Measurements from ENCODE around the gene CRHBP.
"Not testable (repeated sequence)": the region's sequence is repeated elsewhere in the genome, so short reads cannot be mapped to it uniquely, and the experiment has no call there.

CRHBP gene

GRCh38 chr5:76960004-76960625 lies 7.3 kb downstream of the CRHBP start:
- FAIRE-seq: no peak

- no peak for FAIRE-seq
These were observed 11.2 kb downstream of the CRHBP start for GRCh38 chr5:76964060-76964459.

- FAIRE-seq: no peak
These were observed 18.7 kb downstream of the CRHBP start for GRCh38 chr5:76971511-76971910.

GRCh38 chr5:76972689-76973088 lies 19.8 kb downstream of the CRHBP start:
- no peak for FAIRE-seq

GRCh38 chr5:76974785-76975184 lies 21.9 kb downstream of the CRHBP start:
- no peak for FAIRE-seq

GRCh38 chr5:76978869-76979268 lies 26.0 kb downstream of the CRHBP start:
- FAIRE-seq: no peak

- no peak for FAIRE-seq
These were observed 27.8 kb downstream of the CRHBP start for GRCh38 chr5:76980518-76981144.

- no peak for FAIRE-seq
These were observed 29.6 kb downstream of the CRHBP start for GRCh38 chr5:76982450-76982849.

GRCh38 chr5:76983468-76983867 lies 30.6 kb downstream of the CRHBP start:
- FAIRE-seq: no peak

- FAIRE-seq: no peak
These were observed 34.1 kb downstream of the CRHBP start for GRCh38 chr5:76986825-76987526.

- no peak for FAIRE-seq
These were observed 38.1 kb downstream of the CRHBP start for GRCh38 chr5:76990899-76991459.

- not testable (repeated sequence) for FAIRE-seq
These were observed 40.6 kb downstream of the CRHBP start for GRCh38 chr5:76993436-76993835.

GRCh38 chr5:76994337-76994736 lies 41.5 kb downstream of the CRHBP start:
- no peak for FAIRE-seq

- FAIRE-seq: not testable (repeated sequence)
These were observed 45.4 kb downstream of the CRHBP start for GRCh38 chr5:76998251-76998650.

GRCh38 chr5:76999451-76999850 lies 46.6 kb downstream of the CRHBP start:
- FAIRE-seq: no peak

GRCh38 chr5:77003246-77003645 lies 50.4 kb downstream of the CRHBP start:
- no peak for FAIRE-seq

- FAIRE-seq: no peak
These were observed 53.3 kb downstream of the CRHBP start for GRCh38 chr5:77006124-77006523.

GRCh38 chr5:77008413-77008812 lies 55.6 kb downstream of the CRHBP start:
- no peak for FAIRE-seq

- no peak for FAIRE-seq
These were observed 57.4 kb downstream of the CRHBP start for GRCh38 chr5:77010243-77010642.

GRCh38 chr5:77011498-77011897 lies 58.7 kb downstream of the CRHBP start:
- no peak for FAIRE-seq

GRCh38 chr5:77012601-77013000 lies 59.8 kb downstream of the CRHBP start:
- no peak for FAIRE-seq

GRCh38 chr5:77015938-77016569 lies 63.2 kb downstream of the CRHBP start:
- peak; percentile 90 for FAIRE-seq

- FAIRE-seq: no peak
These were observed 64.1 kb downstream of the CRHBP start for GRCh38 chr5:77016962-77017361.
